Keratinocyte (primary cell): Measurements from ENCODE around the gene PLGRKT. TPM values are rescaled to one million over a fixed set of nuclear protein-coding genes. Genes with fewer than 3 reads are reported as not detected.

ENCODE experiments used
- DNase-seq: peaks from one replicate; pipeline ENCODE4 v3.0.0-alpha.2; 2011; ENCODE audit warnings: low read depth, missing footprints, low spot score
- FAIRE-seq: peaks from 2 replicates; lab custom pipeline; 2011; peaks lifted over from hg19 to GRCh38; lab: Jason Lieb, UNC
- H2AFZ ChIP-seq: 2 replicates; pipeline ENCODE4 v1.6.0; 2012; ENCODE audit warnings: low read length, control low read depth, inconsistent platforms; ENCODE audit not compliant: control insufficient read depth
- H3K27ac ChIP-seq: 2 replicates; pipeline ENCODE4 v1.5.1; 2011; ENCODE audit warnings: low read length; ENCODE audit not compliant: control insufficient read depth, insufficient read depth
- H3K27me3 ChIP-seq: 3 replicates; pipeline ENCODE4 v1.6.0; 2011; ENCODE audit warnings: low read length; ENCODE audit not compliant: control insufficient read depth, insufficient read depth; ENCODE audit errors: extremely low read depth
- H3K36me3 ChIP-seq, 2 experiments: 2 replicates in 1 of 2; 3 replicates in 1 of 2; pipeline ENCODE4 v1.5.1; 2011; ENCODE audit warnings: low read length in 2 of 2, mild to moderate bottlenecking in 1 of 2; ENCODE audit not compliant: control insufficient read depth in 2 of 2, insufficient read depth in 2 of 2; ENCODE audit errors: extremely low read depth in 1 of 2
- H3K4me1 ChIP-seq: 3 replicates; pipeline ENCODE4 v1.5.1; 2011; ENCODE audit warnings: low read length; ENCODE audit not compliant: control insufficient read depth, insufficient read depth; ENCODE audit errors: extremely low read depth
- H3K4me2 ChIP-seq: 3 replicates; pipeline ENCODE4 v1.6.0; 2011; ENCODE audit warnings: low read depth, low read length; ENCODE audit not compliant: control insufficient read depth, insufficient read depth; ENCODE audit errors: extremely low read depth
- H3K4me3 ChIP-seq, 3 experiments: fragments of 200-600 bp in 1 of 3; sonication (generic) in 1 of 3; 2 replicates in 2 of 3; 3 replicates in 1 of 3; pipeline ENCODE4 v1.5.1; 2011 to 2016; ENCODE audit warnings: low read length in 3 of 3, mild to moderate bottlenecking in 3 of 3, control low read depth in 2 of 3, inconsistent platforms in 1 of 3, low read depth in 1 of 3, mixed read lengths in 1 of 3, mixed run types in 1 of 3, moderate library complexity in 1 of 3; ENCODE audit not compliant: control insufficient read depth in 2 of 3, insufficient read depth in 2 of 3; ENCODE audit errors: extremely low read depth in 1 of 3
- H3K79me2 ChIP-seq: 2 replicates; pipeline ENCODE4 v1.6.0; 2012; ENCODE audit warnings: low read length; ENCODE audit not compliant: control insufficient read depth, insufficient read depth
- H3K9ac ChIP-seq: 3 replicates; pipeline ENCODE4 v1.6.0; 2011; ENCODE audit warnings: low read length; ENCODE audit not compliant: control insufficient read depth, insufficient read depth; ENCODE audit errors: extremely low read depth
- H3K9me1 ChIP-seq: 3 replicates; pipeline ENCODE4 v1.6.0; 2011; ENCODE audit warnings: low read length; ENCODE audit not compliant: control insufficient read depth, insufficient read depth; ENCODE audit errors: extremely low read depth
- H3K9me3 ChIP-seq: 2 replicates; pipeline ENCODE4 v1.5.1; 2012; ENCODE audit warnings: low read depth, low read length; ENCODE audit not compliant: control insufficient read depth
- H4K20me1 ChIP-seq: 3 replicates; pipeline ENCODE4 v1.6.0; 2011; ENCODE audit warnings: low read length; ENCODE audit not compliant: control insufficient read depth, insufficient read depth; ENCODE audit errors: extremely low read depth
- EZH2 ChIP-seq: IDR thresholded peaks from one replicate; pipeline ENCODE4 v1.6.1; 2012; ENCODE audit warnings: inconsistent platforms, mild to moderate bottlenecking, low read length, moderate library complexity
- dilution Hi-C: fragments of 300-500 bp; cut with MboI; formaldehyde crosslinking; loops from one replicate; pipeline ENCODE4 v1.7.0; 2020; ENCODE audit warnings: low sequenced_read_pairs; ENCODE audit not compliant: extremely low pct_ligation_motif_present
- polyA minus RNA-seq, 3 experiments: library from RNA; depleted of rRNA, polyadenylated mRNA; stranded (reverse); fragments of >200 nt; gene quantifications; 1 replicate in 1 of 3; 2 replicates in 1 of 3; 3 replicates in 1 of 3; pipeline ENCODE4 v1.2.3, GENCODE V29; 2011
- polyA plus RNA-seq, 5 experiments: library from polyadenylated mRNA; depleted of rRNA in 3 of 5; stranded (reverse) in 3 of 5; stranded (forward) in 1 of 5; unstranded in 1 of 5; fragments of >200 nt; gene quantifications; 1 replicate in 1 of 5; 2 replicates in 3 of 5; 3 replicates in 1 of 5; pipeline versions ENCODE4 v1.2.1 to v1.2.3, GENCODE V29; 2011 to 2012; ENCODE audit warnings: missing spikeins in 2 of 5, low read depth in 1 of 5, low replicate concordance in 1 of 5
- TF ChIP-seq, protein P1 (sequence below), 3 experiments: IDR thresholded peaks in 1 of 3; conservative IDR thresholded peaks in 1 of 3; optimal IDR thresholded peaks in 1 of 3; 2 replicates in 2 of 3; 3 replicates in 1 of 3; pipeline versions ENCODE3 to v1.5.1; 2011; ENCODE audit warnings: low read length in 3 of 3, mild to moderate bottlenecking in 3 of 3, moderate library complexity in 2 of 3, control low read depth in 1 of 3, inconsistent platforms in 1 of 3; ENCODE audit not compliant: insufficient read depth in 2 of 3; ENCODE audit errors: extremely low read depth in 1 of 3

Gene PLGRKT, protein sequence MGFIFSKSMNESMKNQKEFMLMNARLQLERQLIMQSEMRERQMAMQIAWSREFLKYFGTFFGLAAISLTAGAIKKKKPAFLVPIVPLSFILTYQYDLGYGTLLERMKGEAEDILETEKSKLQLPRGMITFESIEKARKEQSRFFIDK
- polyA plus RNA-seq, result 16.9 to 35.2 TPM (median 28.6 TPM) in 3 replicates
- polyA plus RNA-seq (2011; ENCODE audit: low read depth), result 2.9 TPM
- polyA plus RNA-seq (2011; cell fraction: cytosol; rRNA removed), result 23.3 and 35.5 TPM in 2 replicates
- polyA plus RNA-seq (2011; cell fraction: nucleus; rRNA removed), result 10.1 and 11.4 TPM in 2 replicates
- polyA plus RNA-seq (2012; ENCODE audit: low replicate concordance), result 20.4 and 41.0 TPM in 2 replicates
- 0.72 to 7.6 TPM (median 3.5 TPM) in 3 replicates for polyA minus RNA-seq
- 14.0 TPM for polyA minus RNA-seq (2011; cell fraction: cytosol; rRNA and poly(A)+ RNA removed)
- 4.0 and 4.2 TPM in 2 replicates for polyA minus RNA-seq (2011; cell fraction: nucleus; rRNA and poly(A)+ RNA removed)

GRCh38 chr9:5437254-5438216 is at the start of gene PLGRKT:
Gene PLGRKT, minus strand, starts transcription at chr9:5437925. Its CDS starts 5,948 bp downstream, at chr9:5431977.
- FAIRE-seq (peak; percentile 86), DNase-seq (no peak)
- Histone ChIP-seq H3K9ac (peak within 1 kb of the TSS; percentile 97), H4K20me1 (no peaks in the 10 kb centered on the region), H3K9me1 (peaks cover 2% of the 10 kb centered on the region), H3K36me3 (peaks cover 4 to 10% of the 10 kb centered on the region in 2 experiments), H3K4me3 (peak within 1 kb of the TSS; percentile 77 to 83 (median 83)), H2AFZ (peak within 1 kb of the TSS; percentile 72), H3K27ac (peak within 1 kb of the TSS; percentile 96), H3K79me2 (peaks cover 5% of the 10 kb centered on the region), H3K4me1 (peaks cover 37% of the 10 kb centered on the region), H3K4me2 (peak within 1 kb of the TSS; percentile 96), H3K27me3 (no peaks in the 10 kb centered on the region), H3K9me3 (no peaks in the 10 kb centered on the region)
- no peak for TF ChIP-seq EZH2
- TF ChIP-seq, protein P1, sequence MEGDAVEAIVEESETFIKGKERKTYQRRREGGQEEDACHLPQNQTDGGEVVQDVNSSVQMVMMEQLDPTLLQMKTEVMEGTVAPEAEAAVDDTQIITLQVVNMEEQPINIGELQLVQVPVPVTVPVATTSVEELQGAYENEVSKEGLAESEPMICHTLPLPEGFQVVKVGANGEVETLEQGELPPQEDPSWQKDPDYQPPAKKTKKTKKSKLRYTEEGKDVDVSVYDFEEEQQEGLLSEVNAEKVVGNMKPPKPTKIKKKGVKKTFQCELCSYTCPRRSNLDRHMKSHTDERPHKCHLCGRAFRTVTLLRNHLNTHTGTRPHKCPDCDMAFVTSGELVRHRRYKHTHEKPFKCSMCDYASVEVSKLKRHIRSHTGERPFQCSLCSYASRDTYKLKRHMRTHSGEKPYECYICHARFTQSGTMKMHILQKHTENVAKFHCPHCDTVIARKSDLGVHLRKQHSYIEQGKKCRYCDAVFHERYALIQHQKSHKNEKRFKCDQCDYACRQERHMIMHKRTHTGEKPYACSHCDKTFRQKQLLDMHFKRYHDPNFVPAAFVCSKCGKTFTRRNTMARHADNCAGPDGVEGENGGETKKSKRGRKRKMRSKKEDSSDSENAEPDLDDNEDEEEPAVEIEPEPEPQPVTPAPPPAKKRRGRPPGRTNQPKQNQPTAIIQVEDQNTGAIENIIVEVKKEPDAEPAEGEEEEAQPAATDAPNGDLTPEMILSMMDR (optimal IDR thresholded peaks at IDR 0.05 in 1 of 3, IDR thresholded peaks at IDR 0.05 in 1 of 3, conservative IDR thresholded peaks at IDR 0.05 in 1 of 3; ENCODE audit: extremely low read depth in 1 of 3, insufficient read depth in 2 of 3, low read length in 3 of 3), result peak in 1 of 3 experiments; percentile 20
- dilution Hi-C loops, result no loop called here

DNA sequence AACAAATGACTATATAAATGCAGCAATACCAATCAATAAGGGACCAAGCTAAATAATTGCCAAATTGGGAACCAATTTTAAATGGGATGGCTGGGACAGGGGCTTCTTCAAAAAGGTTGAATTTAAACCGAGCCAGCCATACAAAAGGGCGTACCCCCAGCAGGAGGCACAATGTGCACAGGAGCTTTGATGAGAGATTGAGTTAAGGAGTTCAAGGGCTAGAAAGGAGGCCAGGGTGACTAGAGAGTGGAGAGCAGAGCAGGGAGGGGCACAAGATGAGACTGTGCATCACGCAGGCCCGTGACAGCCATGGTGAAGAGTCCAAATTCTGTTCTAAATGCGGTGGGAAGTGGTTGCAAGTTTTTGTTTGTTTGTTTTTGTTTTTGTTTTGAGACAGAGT is 49.3 kb upstream of the PLGRKT start:
- Histone ChIP-seq H3K9me3 (no peaks in the 10 kb centered on the region), H4K20me1 (no peaks in the 10 kb centered on the region), H3K36me3 (no peaks in the 10 kb centered on the region), H3K9me1 (no peaks in the 10 kb centered on the region), H2AFZ (no peak overlapping the region), H3K4me2 (no peak overlapping the region), H3K4me3 (no peak overlapping the region), H3K27me3 (no peaks in the 10 kb centered on the region), H3K4me1 (no peaks in the 10 kb centered on the region), H3K27ac (no peak overlapping the region), H3K79me2 (no peaks in the 10 kb centered on the region), H3K9ac (no peak overlapping the region)
- no peak for TF ChIP-seq EZH2
- TF ChIP-seq, protein P1 (optimal IDR thresholded peaks at IDR 0.05 in 1 of 3, IDR thresholded peaks at IDR 0.05 in 1 of 3, conservative IDR thresholded peaks at IDR 0.05 in 1 of 3; ENCODE audit: extremely low read depth in 1 of 3, insufficient read depth in 2 of 3, low read length in 3 of 3), result no peak
- FAIRE-seq, result no peak
- dilution Hi-C loops, result no loop called here
- DNase-seq, result no peak
